WTC11 (cell line): ENCODE measurements around the gene CFDP1. TPM values are rescaled to one million over a fixed set of nuclear protein-coding genes. Genes with fewer than 3 reads are reported as not detected.
A peak's percentile ranks its signal among the peaks of the same experiment; 100 is the strongest.

Experiments
- ATAC-seq: fragments of 200-7000 bp; cut with Tn5 transposase; 2 replicates; pipeline ENCODE4 v1.10.0; 2021; ENCODE audit warnings: mild to moderate bottlenecking, moderate library complexity
- CTCF ChIA-PET: fragments of 300-600 bp; sonication (Branson Sonifier 250); formaldehyde crosslinking; loops from one replicate; lab custom pipeline; 2021; ENCODE audit warnings: antibody characterized with exemption; lab: Charles Lee
- POLR2A ChIA-PET: fragments of 350-600 bp; sonication (Branson Sonifier 250); formaldehyde crosslinking; loops from one replicate; lab custom pipeline; 2021; ENCODE audit warnings: antibody characterized with exemption; lab: Charles Lee
- DNase-seq: peaks from one replicate; pipeline ENCODE4 v3.0.0; 2021; ENCODE audit warnings: low spot score
- H3K27ac Mint-ChIP-seq: 2 replicates; pipeline ENCODE4 v1.8.0; 2021; ENCODE audit warnings: mixed read lengths
- H3K27me3 Mint-ChIP-seq: 2 replicates; pipeline ENCODE4 v1.8.0; 2021; ENCODE audit warnings: low read depth, mild to moderate bottlenecking, moderate library complexity, mixed read lengths
- H3K36me3 Mint-ChIP-seq: 2 replicates; pipeline ENCODE4 v1.8.0; 2021; ENCODE audit warnings: mixed read lengths
- H3K4me1 Mint-ChIP-seq: 2 replicates; pipeline ENCODE4 v1.8.0; 2022; ENCODE audit warnings: mixed read lengths
- H3K4me3 Mint-ChIP-seq: 2 replicates; pipeline ENCODE4 v1.8.0; 2021; ENCODE audit warnings: mild to moderate bottlenecking, moderate library complexity, mixed read lengths
- H3K9me3 Mint-ChIP-seq: 2 replicates; pipeline ENCODE4 v1.8.0; 2021; ENCODE audit warnings: mixed read lengths
- ATF1 ChIP-seq: sonication (generic); formaldehyde crosslinking; IDR thresholded peaks from 2 replicates; pipeline ENCODE4 v1.8.1; 2023; ENCODE audit warnings: mild to moderate bottlenecking, moderate library complexity, missing genetic modification reagents
- FOXJ3 ChIP-seq: sonication (generic); formaldehyde crosslinking; IDR thresholded peaks from 2 replicates; pipeline ENCODE4 v1.9.0; 2021; ENCODE audit warnings: missing genetic modification reagents, mild to moderate bottlenecking, borderline replicate concordance
- HMGXB4 ChIP-seq: sonication (generic); formaldehyde crosslinking; IDR thresholded peaks from 2 replicates; pipeline ENCODE4 v1.8.1; 2023; ENCODE audit warnings: mild to moderate bottlenecking, moderate library complexity, missing genetic modification reagents
- NFE2L1 ChIP-seq: sonication (generic); formaldehyde crosslinking; IDR thresholded peaks from 2 replicates; pipeline ENCODE4 v1.8.1; 2023; ENCODE audit warnings: missing genetic modification reagents
- SOX15 ChIP-seq: fragments of 250-450 bp; sonication (Bioruptor Pico); IDR thresholded peaks from 2 replicates; pipeline ENCODE4 v1.9.0; 2021; ENCODE audit warnings: mild to moderate bottlenecking
- USF2 ChIP-seq: sonication (generic); formaldehyde crosslinking; IDR thresholded peaks from 2 replicates; pipeline ENCODE4 v1.8.1; 2023; ENCODE audit warnings: mild to moderate bottlenecking, missing genetic modification reagents, moderate library complexity
- total RNA-seq: library from RNA; stranded (reverse); gene quantifications from 3 replicates; pipeline ENCODE4 v1.2.3, GENCODE V29; 2021
- TF ChIP-seq, protein P1 (sequence below): sonication (generic); formaldehyde crosslinking; IDR thresholded peaks from 2 replicates; pipeline ENCODE4 v1.8.0; 2022; ENCODE audit warnings: missing genetic modification reagents
- TF ChIP-seq, protein P2 (sequence below): sonication (generic); formaldehyde crosslinking; IDR thresholded peaks from 2 replicates; pipeline ENCODE4 v1.8.0; 2023; ENCODE audit warnings: mild to moderate bottlenecking, missing genetic modification reagents

Gene CFDP1
- total RNA-seq, 1 experiment from 2014 or later, result 79.2 TPM

DNA sequence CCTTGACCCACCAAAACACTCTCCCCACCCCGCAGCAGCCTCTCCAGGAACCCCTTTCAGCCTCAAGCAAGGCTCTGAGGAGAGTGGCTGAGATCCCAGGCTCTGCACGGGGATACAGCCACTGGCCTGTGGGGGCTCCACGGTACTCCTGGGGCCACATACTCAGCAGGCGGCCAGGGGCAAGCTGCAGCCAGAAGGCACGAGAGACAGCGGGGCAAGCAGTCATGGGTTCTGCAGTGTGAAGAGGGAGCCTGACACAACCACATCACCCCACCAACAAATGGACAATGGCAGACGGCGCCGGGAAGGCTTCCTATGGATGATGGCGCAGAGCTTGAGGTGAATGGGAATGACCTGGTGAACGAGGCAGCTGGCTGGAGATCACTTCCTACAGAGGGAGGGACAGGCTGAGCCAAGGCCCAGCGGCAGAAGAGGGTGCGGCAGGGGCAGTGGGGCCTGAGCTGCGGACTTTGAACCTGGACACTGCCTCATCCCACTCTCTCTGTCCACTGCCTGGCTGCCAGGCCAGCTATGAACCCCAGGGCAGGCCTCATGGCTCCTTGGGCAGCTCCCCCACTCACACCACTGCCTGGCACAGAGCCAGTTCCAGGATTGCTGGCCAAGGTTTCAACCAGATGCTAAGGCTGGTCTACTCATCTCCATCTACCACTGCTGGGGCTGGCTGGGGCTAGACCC lies 171.1 kb downstream of the CFDP1 start (continued):
- no peak for TF ChIP-seq HMGXB4 (CRISPR knock-in tag)
- no peak for TF ChIP-seq NFE2L1
- TF ChIP-seq ATF1 (CRISPR knock-in tag), result no peak
- TF ChIP-seq, all 79 proteins: peak for 2

DNA sequence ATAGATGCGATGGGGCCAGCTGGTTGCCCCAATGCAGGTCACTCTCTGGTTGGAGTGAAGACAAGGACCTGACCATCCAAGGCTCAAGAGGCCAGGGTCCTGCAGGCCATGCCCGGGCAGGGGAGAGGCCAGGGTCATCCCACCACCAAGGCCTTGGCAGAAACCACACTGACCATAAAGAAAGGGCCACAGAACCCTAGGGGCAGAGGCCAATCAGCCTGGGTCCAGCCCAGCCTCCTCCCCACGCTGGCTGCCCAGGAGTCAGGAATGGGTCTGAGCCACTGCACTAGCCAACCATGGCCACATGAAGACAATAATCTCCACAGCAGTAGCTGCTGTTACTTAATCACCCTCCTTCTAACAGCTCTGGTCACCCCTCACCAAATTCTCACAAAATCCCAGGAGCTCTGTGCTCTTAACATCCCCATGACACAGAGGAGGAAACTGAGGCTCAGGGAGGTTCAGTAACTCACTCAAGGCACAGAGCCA lies 171.7 kb downstream of the CFDP1 start:
- POLR2A ChIA-PET, result interaction anchor here (1.2 to 7.0 kb wide), 4 partner anchors 7 to 42 kb away, joined by 3 to 57 read pairs (median 4); no protein-coding TSS in a partner anchor
- Mint-ChIP-seq H3K4me1 (peaks cover 69% of the 10 kb centered on the region), H3K4me3 (no peak overlapping the region), H3K27ac (peak overlapping the region; percentile 55; the same call in 1 of the 2 replicates), H3K27me3 (no peaks in the 10 kb centered on the region), H3K9me3 (no peaks in the 10 kb centered on the region), H3K36me3 (0 out of 2 replicates have a peak, but pooled peaks cover 3% of the 10 kb centered on the region)
- DNase-seq (no peak), ATAC-seq (no peak)
- CTCF ChIA-PET, result interaction anchor here (1.3 kb wide), 1 partner anchor 28 kb away, joined by 12 read pairs; no protein-coding TSS in a partner anchor
- TF ChIP-seq, protein P1, sequence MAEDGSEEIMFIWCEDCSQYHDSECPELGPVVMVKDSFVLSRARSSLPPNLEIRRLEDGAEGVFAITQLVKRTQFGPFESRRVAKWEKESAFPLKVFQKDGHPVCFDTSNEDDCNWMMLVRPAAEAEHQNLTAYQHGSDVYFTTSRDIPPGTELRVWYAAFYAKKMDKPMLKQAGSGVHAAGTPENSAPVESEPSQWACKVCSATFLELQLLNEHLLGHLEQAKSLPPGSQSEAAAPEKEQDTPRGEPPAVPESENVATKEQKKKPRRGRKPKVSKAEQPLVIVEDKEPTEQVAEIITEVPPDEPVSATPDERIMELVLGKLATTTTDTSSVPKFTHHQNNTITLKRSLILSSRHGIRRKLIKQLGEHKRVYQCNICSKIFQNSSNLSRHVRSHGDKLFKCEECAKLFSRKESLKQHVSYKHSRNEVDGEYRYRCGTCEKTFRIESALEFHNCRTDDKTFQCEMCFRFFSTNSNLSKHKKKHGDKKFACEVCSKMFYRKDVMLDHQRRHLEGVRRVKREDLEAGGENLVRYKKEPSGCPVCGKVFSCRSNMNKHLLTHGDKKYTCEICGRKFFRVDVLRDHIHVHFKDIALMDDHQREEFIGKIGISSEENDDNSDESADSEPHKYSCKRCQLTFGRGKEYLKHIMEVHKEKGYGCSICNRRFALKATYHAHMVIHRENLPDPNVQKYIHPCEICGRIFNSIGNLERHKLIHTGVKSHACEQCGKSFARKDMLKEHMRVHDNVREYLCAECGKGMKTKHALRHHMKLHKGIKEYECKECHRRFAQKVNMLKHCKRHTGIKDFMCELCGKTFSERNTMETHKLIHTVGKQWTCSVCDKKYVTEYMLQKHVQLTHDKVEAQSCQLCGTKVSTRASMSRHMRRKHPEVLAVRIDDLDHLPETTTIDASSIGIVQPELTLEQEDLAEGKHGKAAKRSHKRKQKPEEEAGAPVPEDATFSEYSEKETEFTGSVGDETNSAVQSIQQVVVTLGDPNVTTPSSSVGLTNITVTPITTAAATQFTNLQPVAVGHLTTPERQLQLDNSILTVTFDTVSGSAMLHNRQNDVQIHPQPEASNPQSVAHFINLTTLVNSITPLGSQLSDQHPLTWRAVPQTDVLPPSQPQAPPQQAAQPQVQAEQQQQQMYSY (CRISPR knock-in tag), result peak; percentile 61
- TF ChIP-seq, protein P2, sequence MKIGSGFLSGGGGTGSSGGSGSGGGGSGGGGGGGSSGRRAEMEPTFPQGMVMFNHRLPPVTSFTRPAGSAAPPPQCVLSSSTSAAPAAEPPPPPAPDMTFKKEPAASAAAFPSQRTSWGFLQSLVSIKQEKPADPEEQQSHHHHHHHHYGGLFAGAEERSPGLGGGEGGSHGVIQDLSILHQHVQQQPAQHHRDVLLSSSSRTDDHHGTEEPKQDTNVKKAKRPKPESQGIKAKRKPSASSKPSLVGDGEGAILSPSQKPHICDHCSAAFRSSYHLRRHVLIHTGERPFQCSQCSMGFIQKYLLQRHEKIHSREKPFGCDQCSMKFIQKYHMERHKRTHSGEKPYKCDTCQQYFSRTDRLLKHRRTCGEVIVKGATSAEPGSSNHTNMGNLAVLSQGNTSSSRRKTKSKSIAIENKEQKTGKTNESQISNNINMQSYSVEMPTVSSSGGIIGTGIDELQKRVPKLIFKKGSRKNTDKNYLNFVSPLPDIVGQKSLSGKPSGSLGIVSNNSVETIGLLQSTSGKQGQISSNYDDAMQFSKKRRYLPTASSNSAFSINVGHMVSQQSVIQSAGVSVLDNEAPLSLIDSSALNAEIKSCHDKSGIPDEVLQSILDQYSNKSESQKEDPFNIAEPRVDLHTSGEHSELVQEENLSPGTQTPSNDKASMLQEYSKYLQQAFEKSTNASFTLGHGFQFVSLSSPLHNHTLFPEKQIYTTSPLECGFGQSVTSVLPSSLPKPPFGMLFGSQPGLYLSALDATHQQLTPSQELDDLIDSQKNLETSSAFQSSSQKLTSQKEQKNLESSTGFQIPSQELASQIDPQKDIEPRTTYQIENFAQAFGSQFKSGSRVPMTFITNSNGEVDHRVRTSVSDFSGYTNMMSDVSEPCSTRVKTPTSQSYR (CRISPR knock-in tag), result no peak

- ATAC-seq (no peak), DNase-seq (no peak)
- CTCF ChIA-PET, result interaction anchor here (1.0 to 1.3 kb wide), 2 partner anchors 27 kb away, joined by 9 to 12 read pairs; no protein-coding TSS in a partner anchor
- Mint-ChIP-seq H3K4me3 (no peak overlapping the region), H3K27me3 (no peaks in the 10 kb centered on the region), H3K36me3 (0 out of 2 replicates have a peak, but pooled peaks cover 3% of the 10 kb centered on the region), H3K27ac (peak overlapping the region; percentile 64), H3K9me3 (no peaks in the 10 kb centered on the region), H3K4me1 (peaks cover 72% of the 10 kb centered on the region)
- TF ChIP-seq FOXJ3 (CRISPR knock-in tag) (no peak), SOX15 (CRISPR knock-in tag) (no peak), USF2 (CRISPR knock-in tag) (no peak)
- POLR2A ChIA-PET, result interaction anchor here (1.0 to 1.3 kb wide), 3 partner anchors 10 to 41 kb away, joined by 3 to 7 read pairs (median 4); partner anchors contain the start of gene BCAR1
Observed at GRCh38 chr16:75260851-75261589, 172.3 kb downstream of the CFDP1 start.
